Activated T-cell treated with anti-CD3 and anti-CD28 coated beads, Interleukin-2, amount 50 U/mL, for 1 hour (primary cell): ENCODE results near the gene IQSEC1.
A peak's percentile ranks its signal among the peaks of the same experiment; 100 is the strongest.

Experiments used
- DNase-seq: peaks from one replicate; pipeline ENCODE4 v3.0.0-alpha.2; 2020

The IQSEC1 gene

DNA sequence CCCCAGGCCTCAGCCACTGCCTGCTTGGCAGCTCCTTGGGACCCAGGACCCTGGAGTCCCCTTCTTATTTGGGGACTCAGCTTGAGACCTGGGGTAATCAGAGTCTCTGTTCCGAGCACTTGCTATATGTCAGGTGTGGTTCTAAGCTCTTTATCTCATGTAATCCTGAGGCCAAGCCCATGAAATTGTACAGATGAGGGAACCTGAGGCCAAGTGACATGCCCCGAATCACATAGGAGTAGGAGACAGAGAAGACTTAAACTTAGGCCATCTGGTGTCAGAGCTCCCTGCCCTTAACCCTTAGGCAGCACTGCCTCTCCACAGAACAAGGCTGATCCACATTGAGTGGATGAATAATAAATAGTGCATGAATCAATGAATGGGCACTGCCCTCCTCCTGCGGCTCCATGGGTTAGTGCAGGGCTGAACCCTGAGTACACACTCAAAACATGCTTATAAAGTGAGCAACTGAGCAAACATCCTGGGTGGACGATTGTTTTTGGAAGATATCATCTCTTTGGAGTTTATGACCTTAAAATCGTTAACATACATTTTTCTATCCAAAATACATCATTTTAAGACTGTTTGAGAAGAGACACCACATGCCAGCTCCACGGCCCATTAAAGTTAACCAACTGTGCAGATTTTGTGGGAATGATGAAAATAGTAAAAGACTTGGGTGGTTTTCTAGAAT lies 33.2 kb upstream of the IQSEC1 start:
- no peak for DNase-seq

DNA sequence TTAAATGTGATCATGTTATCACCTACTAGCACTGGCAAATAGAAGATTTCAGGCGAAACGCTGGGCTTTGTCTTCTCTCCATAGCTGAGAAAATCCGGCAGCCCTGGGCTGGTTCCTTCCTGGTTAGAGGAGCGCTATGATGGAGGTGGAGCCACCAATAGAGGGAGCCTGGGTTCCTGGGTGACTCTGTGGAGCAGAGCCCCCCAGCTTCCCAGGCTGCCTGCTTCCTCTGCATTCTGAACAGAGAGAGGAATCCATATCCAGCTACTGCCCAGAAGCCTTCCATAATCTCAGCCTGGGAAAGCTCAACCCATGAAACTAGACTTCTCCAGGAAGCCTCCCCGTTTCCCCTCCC lies 32.6 kb upstream of the IQSEC1 start:
- DNase-seq = no peak

DNA sequence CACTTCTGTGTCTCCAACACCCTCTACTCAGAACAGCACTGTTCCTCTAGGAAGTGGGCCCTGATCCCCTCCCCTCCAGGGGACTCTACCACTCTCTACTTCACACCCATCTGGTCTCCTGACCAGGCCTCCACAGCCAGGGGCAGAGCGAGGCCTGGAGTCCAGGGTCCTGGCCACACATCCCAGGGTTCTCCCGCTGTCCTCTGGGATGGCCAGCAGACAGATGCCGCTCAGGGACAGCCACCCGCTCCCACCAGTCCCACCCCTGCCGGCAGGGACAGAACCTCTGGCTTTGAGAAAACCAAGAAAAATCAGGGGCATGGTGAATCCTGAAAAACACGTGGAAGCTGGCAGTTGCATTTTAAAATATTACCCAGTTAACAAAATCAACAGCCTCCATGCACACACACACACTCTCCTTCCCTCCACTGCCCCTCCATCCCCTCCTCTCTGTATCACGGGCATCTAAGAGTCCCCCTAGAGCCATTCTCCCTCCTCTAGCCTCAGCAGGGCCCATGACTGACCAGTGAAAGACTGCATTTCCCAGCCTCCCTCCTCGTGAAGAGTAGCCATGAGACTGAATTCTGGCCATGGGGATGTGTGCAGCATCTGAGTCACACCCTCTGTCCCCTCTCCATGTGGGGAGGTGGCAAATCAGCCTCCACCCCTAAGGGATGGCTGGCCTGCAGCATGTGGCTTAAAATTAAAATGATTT lies 32.1 kb upstream of the IQSEC1 start:
- DNase-seq = no peak

DNA sequence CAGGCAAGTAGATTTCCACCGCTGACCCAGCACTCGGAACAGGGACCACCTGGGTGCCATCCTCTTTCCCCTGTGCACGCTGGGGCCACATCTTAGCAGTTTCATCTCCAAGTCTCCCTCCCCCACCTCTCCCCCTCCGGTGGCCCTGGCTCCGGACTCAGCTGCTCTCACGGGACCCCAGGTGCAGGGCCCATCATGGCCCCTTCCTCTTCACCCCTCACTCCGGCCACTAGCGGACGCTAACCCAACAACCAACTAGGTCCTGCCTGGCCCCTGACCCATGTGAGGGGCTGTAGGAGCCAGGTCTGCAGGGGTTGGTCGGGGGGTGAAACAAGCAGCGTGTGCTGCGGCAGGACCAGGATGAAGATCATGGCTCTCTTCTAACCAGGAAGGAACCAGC lies 31.3 kb upstream of the IQSEC1 start:
- no peak for DNase-seq

DNA sequence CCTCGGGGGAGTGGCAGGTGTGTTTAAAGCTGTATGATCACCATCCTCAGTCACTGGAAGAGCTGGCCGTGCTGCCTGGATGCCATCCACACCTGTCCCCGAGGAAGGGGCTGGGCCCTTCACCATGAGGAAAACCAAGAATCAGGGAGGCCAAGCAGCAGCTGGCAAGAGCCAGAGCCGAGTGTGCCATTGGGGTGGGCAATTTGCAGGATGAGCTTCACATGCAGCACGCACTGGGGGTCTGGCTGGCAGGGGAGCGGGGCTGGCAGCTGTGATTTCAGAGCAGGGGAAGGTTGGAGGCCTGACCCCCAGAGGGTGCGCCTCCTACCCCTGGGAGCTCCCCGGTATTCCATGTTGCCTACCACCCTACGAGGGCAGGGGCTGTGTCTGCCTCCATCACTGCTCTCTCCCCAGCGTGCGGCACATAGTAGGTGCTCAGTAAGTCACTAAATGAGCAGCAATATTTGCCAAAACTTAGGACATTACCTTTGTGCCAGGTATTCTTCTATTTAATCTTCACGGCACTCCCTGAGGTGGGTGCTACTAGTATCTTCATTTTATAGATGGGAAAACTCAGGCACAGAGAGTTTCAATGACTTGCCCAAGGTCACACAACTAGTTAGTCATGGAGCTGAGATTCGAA lies 30.3 kb upstream of the IQSEC1 start:
- DNase-seq = no peak

DNA sequence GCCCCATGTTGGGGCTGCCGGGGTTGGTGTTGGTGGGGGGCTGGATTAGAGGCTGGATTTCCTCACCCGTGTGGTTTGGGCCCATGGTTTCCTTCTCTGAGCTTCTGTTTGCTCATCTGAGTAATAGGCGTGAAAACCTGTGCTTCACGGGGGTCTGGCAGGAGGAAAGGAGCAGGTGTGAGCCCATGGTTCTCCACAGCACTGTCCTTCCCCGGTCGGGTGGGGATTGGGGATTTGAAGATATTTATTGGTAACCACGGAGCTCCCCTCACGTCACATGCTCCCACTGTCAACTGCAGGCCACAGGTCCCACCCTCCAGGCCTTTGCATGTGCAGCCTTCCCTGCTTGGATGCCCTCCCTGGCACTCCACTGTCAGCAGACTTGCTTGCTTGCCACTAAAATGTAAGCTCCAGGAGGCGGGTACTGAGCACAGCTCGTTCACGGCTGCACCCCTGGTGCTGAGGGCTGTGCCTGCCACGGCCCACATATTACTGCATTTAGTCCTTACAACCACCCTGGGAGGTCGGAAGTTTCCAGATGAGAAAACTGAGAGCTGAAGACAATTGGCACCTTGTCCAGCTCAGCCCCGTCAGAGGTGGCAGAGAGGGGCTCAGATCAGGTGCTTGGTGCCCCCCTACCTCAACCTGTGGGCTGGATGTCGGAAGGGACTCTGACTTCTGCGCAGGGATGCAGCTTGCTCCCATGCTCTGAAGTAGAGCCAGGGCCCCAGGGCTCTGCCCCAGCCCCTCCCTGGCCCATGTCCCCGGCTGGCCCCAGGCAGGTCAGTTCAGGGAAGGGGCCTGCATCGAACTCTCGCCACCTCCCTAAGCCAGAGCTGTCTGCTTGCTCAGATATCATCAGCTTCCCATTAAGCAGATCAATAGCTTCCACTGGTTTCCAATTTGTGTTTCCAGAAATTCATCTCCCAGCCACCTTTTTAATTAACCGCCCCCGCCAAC lies 29.4 kb upstream of the IQSEC1 start:
- DNase-seq = no peak

DNA sequence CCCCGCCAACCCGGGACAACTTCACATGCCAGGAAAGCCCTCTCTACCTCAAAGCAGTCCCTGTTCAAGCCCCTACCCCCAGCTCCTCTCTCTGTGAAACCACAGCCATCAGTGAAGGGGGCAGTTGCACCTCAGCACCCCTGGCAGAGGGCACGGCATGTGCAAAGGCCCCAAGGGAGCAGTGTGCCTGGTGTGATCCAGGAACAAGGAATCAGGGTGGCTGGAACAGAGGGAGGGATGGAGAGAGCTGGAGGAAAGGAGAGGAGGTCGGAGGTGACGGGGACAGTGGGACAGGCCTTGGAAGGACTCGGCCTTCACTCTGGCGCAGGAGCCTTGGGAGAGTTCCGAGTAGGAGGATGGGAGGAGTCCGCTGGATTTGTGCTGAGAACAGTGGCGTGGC lies 26.5 kb upstream of the IQSEC1 start:
- DNase-seq = no peak

DNA sequence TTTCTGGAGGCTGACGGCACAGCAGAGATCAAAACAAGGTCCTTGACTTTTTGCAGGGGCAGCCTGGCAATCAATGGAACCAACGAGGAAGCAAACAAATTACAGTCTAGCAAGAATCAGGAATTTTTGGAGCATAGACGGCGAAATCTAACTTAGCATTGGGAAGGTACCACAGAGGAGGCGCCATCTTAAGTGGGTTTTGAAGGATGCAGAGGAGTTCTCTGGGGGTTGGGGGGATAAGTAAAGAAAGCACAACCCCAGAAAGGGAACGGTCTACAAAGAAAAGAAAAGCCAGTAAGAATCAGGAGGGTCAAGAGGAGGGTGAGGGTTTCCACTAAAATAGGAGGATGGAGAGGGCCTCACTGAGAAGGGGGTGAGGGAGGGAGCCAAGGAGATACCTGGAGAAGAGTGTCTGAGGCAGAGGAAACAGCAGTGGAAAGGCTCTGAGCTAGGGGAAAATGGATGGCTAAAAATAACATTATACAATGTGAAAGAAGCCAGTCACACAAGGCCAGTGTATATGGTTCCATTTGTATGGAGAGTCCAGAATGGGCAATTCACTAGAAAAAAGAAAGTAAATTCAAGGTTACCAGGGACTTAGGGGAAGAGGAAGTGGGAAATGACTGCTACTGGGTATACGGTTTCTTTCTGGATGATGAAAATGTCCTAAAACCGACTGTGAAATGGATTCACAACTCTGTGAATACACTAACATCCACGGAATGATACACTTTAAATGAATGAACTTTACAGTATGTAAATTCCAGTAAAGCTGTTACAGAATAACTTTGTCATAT lies 25.2 kb upstream of the IQSEC1 start:
- DNase-seq = no peak

DNA sequence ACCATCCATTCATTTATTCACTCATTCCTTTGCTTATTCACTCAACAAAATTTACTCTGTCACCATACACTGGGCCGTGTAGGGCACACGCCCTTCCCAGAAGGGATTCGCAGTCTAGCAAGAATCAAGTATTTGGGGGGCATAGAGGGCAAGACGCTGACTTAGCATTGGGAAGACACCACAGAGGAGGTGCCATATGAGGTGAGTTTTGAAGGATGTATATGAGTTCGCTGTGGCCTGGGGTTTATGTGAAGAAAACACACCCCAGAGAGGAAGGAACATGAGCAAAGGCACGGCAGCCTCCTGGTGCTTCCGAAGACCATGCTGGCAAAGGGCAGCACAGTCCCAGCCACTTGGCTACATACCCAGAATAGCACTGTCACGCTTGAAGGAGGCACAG lies 23.1 kb upstream of the IQSEC1 start:
- DNase-seq = no peak

DNA sequence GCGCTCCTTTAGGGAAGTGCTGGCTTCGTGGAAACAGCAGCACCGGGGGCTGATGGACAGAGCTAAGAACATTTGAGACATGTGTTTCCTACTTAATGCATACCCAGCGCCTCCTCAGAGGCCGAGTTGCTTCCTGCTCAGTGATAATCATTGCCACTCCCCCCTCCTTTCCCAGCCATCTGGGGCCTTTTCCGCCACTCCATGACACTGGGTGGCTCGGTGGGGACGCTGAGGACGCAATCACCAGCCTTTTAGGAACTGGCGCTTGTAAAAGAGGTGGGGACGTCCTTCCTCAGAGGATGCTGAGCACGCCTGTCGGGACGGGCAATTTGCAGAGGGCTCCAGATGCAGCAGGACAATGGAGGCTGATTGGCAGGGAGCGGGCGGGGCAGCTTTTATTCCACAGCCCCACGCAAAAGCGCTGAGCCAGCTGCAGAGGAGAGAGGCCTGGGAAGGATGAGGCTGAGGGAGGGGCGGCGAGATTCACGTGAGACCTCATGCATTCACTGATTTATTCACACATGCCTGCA lies 22.2 kb upstream of the IQSEC1 start:
- DNase-seq = no peak

DNA sequence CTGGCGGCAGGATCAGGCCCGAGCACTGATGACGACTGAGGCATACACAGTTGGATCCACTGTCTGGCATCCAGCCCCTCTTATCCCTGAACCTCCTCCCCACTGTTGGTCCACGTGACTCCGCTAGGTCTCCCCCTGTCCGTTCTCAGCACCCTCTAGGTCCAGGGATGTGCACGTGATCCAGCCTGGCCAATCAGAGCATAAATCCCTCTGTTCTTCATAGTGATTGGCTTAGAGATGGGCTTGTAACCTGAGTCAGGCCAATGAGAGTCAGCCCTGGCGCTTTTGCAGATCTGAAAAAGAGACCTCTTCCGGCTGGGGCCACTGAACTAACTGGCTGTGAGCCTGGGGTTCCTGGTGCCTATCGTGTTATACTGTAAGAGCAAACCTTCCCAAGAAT lies 20.5 kb upstream of the IQSEC1 start:
- DNase-seq = no peak

DNA sequence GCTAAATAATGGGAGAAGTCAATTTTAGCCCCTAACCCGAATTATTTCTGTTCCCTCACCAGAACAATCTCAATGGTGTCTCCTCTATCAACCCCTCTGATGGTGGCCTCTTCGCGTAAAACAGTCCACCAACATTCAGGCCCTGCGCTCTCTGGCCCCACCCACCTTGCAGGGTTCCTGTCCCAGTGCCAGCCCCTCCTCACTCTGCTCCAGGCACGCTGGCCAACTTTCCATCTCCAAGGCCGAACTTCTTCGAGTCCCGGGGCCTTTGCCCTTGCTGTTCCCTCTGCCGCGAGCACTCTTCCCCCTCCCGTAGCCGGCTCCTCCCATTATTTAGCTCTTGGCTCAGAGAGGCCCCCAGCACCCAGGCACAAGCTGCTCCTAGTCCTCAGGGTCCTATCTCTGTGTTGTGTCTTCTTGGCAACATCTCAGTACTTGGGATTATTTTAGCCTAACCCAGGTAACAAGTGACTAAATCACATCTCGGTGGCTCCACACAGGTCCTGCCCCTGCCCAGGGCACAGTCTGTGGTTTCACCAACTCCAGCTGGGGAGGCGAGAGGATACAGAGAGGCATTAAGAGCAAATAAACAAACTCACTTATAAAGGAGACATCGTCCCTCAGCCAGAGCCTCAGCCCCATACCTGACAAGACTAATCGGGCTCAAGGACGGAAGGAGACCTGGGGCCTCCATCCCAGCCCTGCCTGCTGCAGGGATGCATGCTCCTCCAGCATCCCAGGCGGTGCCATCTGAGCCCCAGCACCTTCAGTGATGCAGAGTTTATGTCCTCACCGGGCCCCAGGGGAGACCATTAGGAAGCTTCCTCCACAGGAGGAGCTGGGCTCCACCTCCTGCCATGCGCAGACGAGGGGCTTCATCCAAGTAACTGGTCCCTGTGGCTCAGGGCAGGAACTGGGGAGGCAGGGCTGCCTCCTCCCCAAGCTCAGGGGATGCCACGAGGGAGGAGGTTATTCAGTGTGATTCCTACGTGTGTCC lies 19.7 kb upstream of the IQSEC1 start:
- no peak for DNase-seq

DNA sequence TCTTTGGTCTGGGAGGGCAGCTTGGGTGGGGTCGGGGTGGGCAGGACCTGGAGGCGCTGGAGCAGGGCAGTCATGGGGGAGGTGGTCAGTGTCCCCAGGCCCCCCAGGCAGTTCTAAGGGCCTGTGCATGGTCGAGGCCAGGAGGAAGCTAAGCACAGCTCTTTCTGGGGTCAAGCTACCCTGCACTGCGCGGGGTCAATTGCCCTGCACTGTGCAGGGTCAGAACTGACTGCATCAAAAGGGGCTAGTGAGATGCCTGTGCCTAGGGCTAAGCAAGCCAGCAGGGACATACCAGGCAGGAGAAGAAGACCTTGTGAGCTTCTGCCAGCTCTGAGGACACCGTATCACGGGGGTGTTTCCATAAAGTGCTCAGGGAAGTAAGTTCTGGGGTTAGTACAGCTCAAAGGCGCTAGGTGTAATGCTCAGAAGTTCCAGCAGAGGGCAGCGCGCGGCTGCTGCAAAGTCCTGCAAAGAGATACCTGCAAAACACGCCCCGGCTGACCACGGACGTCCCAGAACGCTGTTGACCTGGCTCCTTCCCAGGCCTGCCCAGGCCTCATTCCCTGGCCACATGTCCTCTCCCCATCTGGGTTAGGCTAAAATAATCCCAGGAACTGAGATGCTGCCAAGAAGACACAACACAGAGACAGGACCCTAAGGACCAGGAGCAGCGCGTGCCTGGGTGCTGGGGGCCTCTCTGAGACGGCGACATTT lies 18.8 kb upstream of the IQSEC1 start:
- peak; percentile 81 for DNase-seq

DNA sequence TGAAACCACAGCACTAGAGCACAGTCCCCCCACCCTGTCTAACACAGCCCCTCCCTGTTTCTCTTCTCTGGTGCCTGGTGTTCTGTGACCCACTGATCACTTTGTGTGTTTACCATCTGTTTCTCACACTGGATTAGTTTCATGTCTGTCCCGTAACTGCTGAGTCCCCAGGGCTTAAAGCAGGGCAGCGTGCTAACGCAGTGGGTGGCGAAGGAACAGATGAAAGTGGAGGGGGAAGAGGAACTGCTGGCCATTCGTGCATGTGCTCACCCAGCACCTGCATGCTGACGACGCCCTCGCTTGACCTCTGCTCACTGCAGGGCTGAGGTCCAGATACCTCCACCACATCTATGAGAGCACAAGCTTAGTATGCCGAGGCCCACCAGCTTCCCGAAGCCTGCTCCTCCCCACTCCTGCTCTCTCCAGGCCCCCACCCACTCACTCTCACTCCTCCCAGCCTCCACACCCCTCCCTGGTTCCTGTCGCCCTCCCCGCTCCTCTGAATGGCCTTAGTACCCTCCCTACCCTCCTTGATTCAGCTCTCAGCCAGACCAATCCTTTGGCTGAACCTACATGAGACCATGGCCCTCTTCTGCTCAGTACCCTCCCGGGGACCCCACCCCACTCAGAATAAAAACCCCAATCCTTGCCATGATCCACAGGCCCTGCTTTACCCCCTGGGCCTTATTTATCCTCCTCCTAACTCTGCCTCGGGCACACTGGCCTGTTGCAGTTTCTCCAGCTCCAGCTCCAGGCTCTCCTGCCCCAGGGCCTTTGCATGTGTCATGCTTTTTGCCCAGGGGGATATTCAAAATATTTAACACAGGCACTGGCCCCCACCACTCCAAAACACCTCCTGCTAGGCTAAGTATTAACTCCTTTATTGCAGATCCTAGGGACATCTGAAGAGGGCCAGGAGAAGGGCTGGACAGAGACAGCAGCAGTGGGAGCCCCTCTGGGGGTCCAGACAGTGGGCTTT lies 15.1 kb upstream of the IQSEC1 start:
- no peak for DNase-seq

DNA sequence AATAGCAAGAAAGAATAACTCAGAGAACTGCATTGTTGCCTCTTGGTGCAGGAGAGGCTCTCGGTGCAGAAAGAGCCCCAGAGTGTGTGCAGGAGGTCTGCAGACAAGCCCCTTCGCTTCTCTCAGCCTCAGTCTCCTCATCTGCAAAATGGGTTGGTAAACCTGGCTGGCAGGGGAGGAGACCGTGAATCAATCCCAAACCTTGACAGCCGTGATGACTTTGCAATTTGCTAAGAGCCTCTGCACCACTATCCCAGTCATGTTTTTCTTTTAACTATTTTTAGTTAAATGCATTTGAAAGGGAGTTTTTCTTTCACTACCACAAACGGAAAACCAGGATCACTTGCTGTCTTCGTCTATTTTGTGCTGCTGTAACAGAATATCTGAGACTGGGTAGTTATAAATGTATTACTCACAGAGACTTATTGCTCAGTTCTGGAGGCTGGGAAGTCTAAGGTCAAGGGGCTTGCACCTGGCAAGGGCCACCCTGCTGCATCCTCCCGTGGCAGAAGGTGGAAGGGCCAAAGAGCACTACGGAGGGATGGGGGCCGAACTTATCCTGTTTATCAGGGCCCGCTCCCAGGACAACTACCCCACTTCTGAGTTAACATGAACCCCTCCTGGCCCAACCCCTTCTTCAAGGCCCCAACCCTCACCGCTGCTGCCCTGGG lies 14.2 kb upstream of the IQSEC1 start:
- DNase-seq = no peak

DNA sequence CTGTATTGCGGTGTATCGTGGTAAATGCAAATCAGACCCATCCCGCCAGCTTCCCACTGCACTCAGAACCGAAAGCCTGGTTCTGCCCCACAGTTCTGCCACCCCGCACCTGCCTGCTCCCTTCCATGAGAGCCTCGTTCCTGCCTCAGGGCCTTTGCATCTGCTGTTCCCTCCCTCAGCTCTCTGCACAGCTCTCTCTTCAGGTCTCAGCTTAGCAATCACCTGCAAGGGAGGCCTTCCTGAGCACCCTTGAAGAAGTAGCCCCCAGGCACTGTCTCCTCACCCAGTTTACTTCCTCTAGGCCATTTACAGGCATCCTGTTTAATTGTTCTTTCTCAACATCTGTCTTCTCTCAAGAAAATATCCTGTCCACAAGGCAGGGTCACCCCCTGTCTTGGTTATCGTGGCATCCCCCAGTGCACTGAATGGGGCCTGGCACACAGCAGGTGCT lies 13.3 kb upstream of the IQSEC1 start:
- DNase-seq = no peak

DNA sequence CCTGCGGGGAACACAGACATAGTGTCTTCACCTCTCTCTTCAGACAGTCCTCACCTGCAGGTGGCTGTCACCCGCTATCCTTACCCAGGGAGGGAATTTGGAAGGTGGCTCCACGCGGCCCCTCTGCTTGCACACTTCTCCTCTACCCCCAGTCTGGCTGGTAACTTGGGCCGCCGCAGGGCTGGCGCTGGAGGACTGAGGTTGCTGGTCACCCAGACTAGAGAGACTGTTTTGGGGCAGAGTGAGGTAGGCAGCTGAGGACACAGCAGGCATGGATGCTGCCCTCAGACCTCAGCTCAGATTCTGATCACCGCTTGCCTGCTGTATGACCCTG lies 12.6 kb upstream of the IQSEC1 start:
- DNase-seq = no peak
